A673 (cell line): Measurements from ENCODE around the gene GET3.

Experiments used
- CTCF ChIP-seq: fragments of 300-800, 200-600 bp; sonication (generic); conservative IDR thresholded peaks from 2 replicates; pipeline ENCODE4 v1.5.1; 2017; ENCODE audit warnings: low read depth, mild to moderate bottlenecking, antibody characterized with exemption, low read length, moderate library complexity, mixed read lengths
- EZH2 ChIP-seq: fragments of 200-600 bp; sonication (generic); IDR thresholded peaks from 2 replicates; pipeline ENCODE4 v1.6.1; 2017; ENCODE audit warnings: borderline replicate concordance, low read depth, mild to moderate bottlenecking, mixed read lengths, antibody characterized with exemption, low read length; ENCODE audit not compliant: poor library complexity, severe bottlenecking

DNA sequence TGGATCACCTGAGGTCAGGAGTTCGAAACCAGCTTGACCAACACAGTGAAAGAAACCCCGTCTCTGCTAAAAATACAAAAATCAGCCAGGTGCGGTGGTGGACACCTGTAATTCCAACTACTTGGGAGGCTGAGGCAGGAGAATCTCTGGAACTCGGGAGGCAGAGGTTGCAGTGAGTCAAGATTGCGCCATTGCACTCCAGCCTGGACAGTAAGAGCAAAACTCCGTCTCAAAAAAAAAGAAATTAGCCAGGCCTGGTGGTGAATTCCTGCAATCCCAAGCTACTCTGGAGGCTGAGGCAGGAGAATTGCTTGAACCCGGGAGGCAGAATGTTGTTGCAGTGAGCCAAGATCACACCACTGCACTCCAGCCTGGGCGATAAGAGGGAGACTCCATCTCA, 28.7 kb upstream of the GET3 start:
- TF ChIP-seq CTCF (no peak), EZH2 (no peak)
